Measurements from ENCODE around the gene CERS4. TPM values are rescaled to one million over a fixed set of nuclear protein-coding genes. Genes with fewer than 3 reads are reported as not detected.
"Not testable (repeated sequence)": the region's sequence is repeated elsewhere in the genome, so short reads cannot be mapped to it uniquely, and the experiment has no call there.

CERS4 gene
- total RNA-seq, result 41.5 TPM
- long read RNA-seq, transcript CERS4-209 (11 exons, 1,637 nt), result minor isoform, 16 of 111 reads
- long read RNA-seq, transcript CERS4-201 (12 exons, 1,797 nt), result major isoform, 40 of 111 reads
- long read RNA-seq, partial matches to known transcripts, result 7 of 111 reads
- long read RNA-seq, other reads (novel, unspliced or antisense), result 46 of 111 reads

GRCh38 chr19:8208922-8209461 is at the start of gene CERS4:
Gene CERS4, plus strand, starts transcription at chr19:8209370. Its CDS starts 41,707 bp downstream, at chr19:8251077.
- DNase-seq (ENCODE audit: low spot score), result peak; percentile 91

- no peak for DNase-seq (ENCODE audit: low spot score)
Observed at GRCh38 chr19:8161135-8161646, 48.0 kb upstream of the CERS4 start.

GRCh38 chr19:8163759-8164158 is 45.4 kb upstream of the CERS4 start:
- no peak for DNase-seq (ENCODE audit: low spot score)

GRCh38 chr19:8167985-8168384 is 41.2 kb upstream of the CERS4 start:
- no peak for DNase-seq (ENCODE audit: low spot score)

GRCh38 chr19:8168537-8168936 is 40.6 kb upstream of the CERS4 start:
- no peak for DNase-seq (ENCODE audit: low spot score)

- no peak for DNase-seq (ENCODE audit: low spot score)
Observed at GRCh38 chr19:8174706-8175105, 34.5 kb upstream of the CERS4 start.

- DNase-seq (ENCODE audit: low spot score), result no peak
Observed at GRCh38 chr19:8180018-8180417, 29.2 kb upstream of the CERS4 start.

GRCh38 chr19:8184274-8184673 is 24.9 kb upstream of the CERS4 start:
- no peak for DNase-seq (ENCODE audit: low spot score)

GRCh38 chr19:8185343-8186068 is 23.7 kb upstream of the CERS4 start:
- DNase-seq (ENCODE audit: low spot score), result no peak

- no peak for DNase-seq (ENCODE audit: low spot score)
Observed at GRCh38 chr19:8192221-8192820, 16.8 kb upstream of the CERS4 start.

GRCh38 chr19:8194528-8195267 is 14.5 kb upstream of the CERS4 start:
- no peak for DNase-seq (ENCODE audit: low spot score)

GRCh38 chr19:8196271-8196927 is 12.8 kb upstream of the CERS4 start:
- DNase-seq (ENCODE audit: low spot score), result no peak

- DNase-seq (ENCODE audit: low spot score), result not testable (repeated sequence)
Observed at GRCh38 chr19:8203288-8204120, 5.7 kb upstream of the CERS4 start.

- no peak for DNase-seq (ENCODE audit: low spot score)
Observed at GRCh38 chr19:8204961-8205360, 4.2 kb upstream of the CERS4 start.

- no peak for DNase-seq (ENCODE audit: low spot score)
Observed at GRCh38 chr19:8206147-8207087, 2.8 kb upstream of the CERS4 start.

GRCh38 chr19:8207326-8207725 is 1.8 kb upstream of the CERS4 start:
- not testable (repeated sequence) for DNase-seq (ENCODE audit: low spot score)

GRCh38 chr19:8208119-8208921 is 850 bp upstream of the CERS4 start:
- no peak for DNase-seq (ENCODE audit: low spot score)
